ENCODE results near the gene TFAP2B.
A peak's percentile ranks its signal among the peaks of the same experiment; 100 is the strongest.

Gene TFAP2B

GRCh38 chr6:50817646-50817950 lies 1.1 kb upstream of the TFAP2B start:
- Histone ChIP-seq H3K27me3 (ENCODE audit: insufficient read depth, low read length) (peaks cover 2% of the 10 kb centered on the region), H4K8ac (ENCODE audit: low read depth, low read length) (no peak overlapping the region), H3K4me3 (ENCODE audit: low read depth, low read length) (no peak overlapping the region), H2AK5ac (ENCODE audit: low read length) (no peak overlapping the region), H3K23ac (ENCODE audit: low read length) (no peak overlapping the region), H3K27ac (ENCODE audit: low read depth, low read length) (no peak overlapping the region), H3K36me3 (ENCODE audit: control insufficient read depth in 1 of 2, insufficient read depth in 2 of 2, low read length in 2 of 2) (no peaks in the 10 kb centered on the region), H2BK120ac (ENCODE audit: insufficient read depth, low read length, poor library complexity) (peak overlapping the region; percentile 31), H4K12ac (ENCODE audit: low read depth, low read length) (no peak overlapping the region), H2BK12ac (ENCODE audit: low read length) (no peak overlapping the region), H2BK5ac (ENCODE audit: low read depth, low read length, poor library complexity) (no peak overlapping the region), H3K9ac (ENCODE audit: low read length) (no peak overlapping the region), H3K9me3 (ENCODE audit: insufficient read depth, low read depth, low read length) (no peaks in the 10 kb centered on the region), H3K4me1 (ENCODE audit: control insufficient read depth in 1 of 2, insufficient read depth in 2 of 2, low read length in 2 of 2) (peaks cover 0 to 3% of the 10 kb centered on the region in 2 experiments), H3K4ac (ENCODE audit: low read depth, low read length) (no peak overlapping the region), H3K4me2 (ENCODE audit: low read length) (no peak overlapping the region), H3K79me2 (ENCODE audit: control insufficient read depth, insufficient read depth, low read length, poor library complexity) (no peaks in the 10 kb centered on the region), H3K18ac (ENCODE audit: low read length) (no peak overlapping the region), H4K91ac (ENCODE audit: low read depth, low read length) (no peak overlapping the region), H3K14ac (ENCODE audit: low read length) (no peak overlapping the region), H2AFZ (ENCODE audit: insufficient read depth, low read length, poor library complexity) (no peak overlapping the region), H3K79me1 (ENCODE audit: low read length) (peaks cover 13% of the 10 kb centered on the region)
- DNase-seq = no peak
- WGBS (ENCODE audit: extremely low coverage, insufficient coverage, insufficient read length) = no CpG with 5 or more reads among the region's 2 CpGs

- Histone ChIP-seq H3K23ac (ENCODE audit: low read length) (no peak overlapping the region), H3K14ac (ENCODE audit: low read length) (no peak overlapping the region), H2AFZ (ENCODE audit: insufficient read depth, low read length, poor library complexity) (no peak overlapping the region), H3K4me3 (ENCODE audit: low read depth, low read length) (no peak overlapping the region), H4K91ac (ENCODE audit: low read depth, low read length) (no peak overlapping the region), H4K8ac (ENCODE audit: low read depth, low read length) (no peak overlapping the region), H3K4me1 (ENCODE audit: control insufficient read depth in 1 of 2, insufficient read depth in 2 of 2, low read length in 2 of 2) (peaks cover 0 to 3% of the 10 kb centered on the region in 2 experiments), H2BK120ac (ENCODE audit: insufficient read depth, low read length, poor library complexity) (no peak overlapping the region), H3K36me3 (ENCODE audit: control insufficient read depth in 1 of 2, insufficient read depth in 2 of 2, low read length in 2 of 2) (no peaks in the 10 kb centered on the region), H3K27me3 (ENCODE audit: insufficient read depth, low read length) (peaks cover 2% of the 10 kb centered on the region), H2BK5ac (ENCODE audit: low read depth, low read length, poor library complexity) (no peak overlapping the region), H3K27ac (ENCODE audit: low read depth, low read length) (no peak overlapping the region), H3K4ac (ENCODE audit: low read depth, low read length) (no peak overlapping the region), H3K79me2 (ENCODE audit: control insufficient read depth, insufficient read depth, low read length, poor library complexity) (no peaks in the 10 kb centered on the region), H3K18ac (ENCODE audit: low read length) (no peak overlapping the region), H4K12ac (ENCODE audit: low read depth, low read length) (no peak overlapping the region), H3K9ac (ENCODE audit: low read length) (no peak overlapping the region), H2BK12ac (ENCODE audit: low read length) (no peak overlapping the region), H3K79me1 (ENCODE audit: low read length) (peaks cover 13% of the 10 kb centered on the region), H2AK5ac (ENCODE audit: low read length) (no peak overlapping the region), H3K4me2 (ENCODE audit: low read length) (no peak overlapping the region), H3K9me3 (ENCODE audit: insufficient read depth, low read depth, low read length) (no peaks in the 10 kb centered on the region)
- DNase-seq = no peak
- no CpG with 5 or more reads among the region's 6 CpGs for WGBS (ENCODE audit: extremely low coverage, insufficient coverage, insufficient read length)
These were observed 651 bp upstream of the TFAP2B start for GRCh38 chr6:50818020-50818419.

- peak overlapping the region; percentile 33 for H3K27ac ChIP-seq (ENCODE audit: low read depth, low read length)
These were observed 814 bp downstream of the TFAP2B start for GRCh38 chr6:50819466-50819903.

GRCh38 chr6:50819904-50820868 lies 1.5 kb downstream of the TFAP2B start:
- H3K4me3 ChIP-seq (ENCODE audit: low read depth, low read length) = peak overlapping the region; percentile 68
- H3K14ac ChIP-seq (ENCODE audit: low read length) = peak overlapping the region; percentile 36
- peak overlapping the region; percentile 68 for H4K8ac ChIP-seq (ENCODE audit: low read depth, low read length)
- no CpG with 5 or more reads among the region's 58 CpGs for WGBS (ENCODE audit: extremely low coverage, insufficient coverage, insufficient read length)
- H2BK12ac ChIP-seq (ENCODE audit: low read length) = peak overlapping the region; percentile 33
- peak in 1 of 2 donors; percentile 14 for DNase-seq
- peak overlapping the region; percentile 25 for H3K18ac ChIP-seq (ENCODE audit: low read length)
- H4K91ac ChIP-seq (ENCODE audit: low read depth, low read length) = peak overlapping the region; percentile 77
- H2AK5ac ChIP-seq (ENCODE audit: low read length) = no peak overlapping the region
- H2BK120ac ChIP-seq (ENCODE audit: insufficient read depth, low read length, poor library complexity) = peak overlapping the region; percentile 52
- H3K9me3 ChIP-seq (ENCODE audit: insufficient read depth, low read depth, low read length) = no peaks in the 10 kb centered on the region
- peak overlapping the region; percentile 67 for H3K4me2 ChIP-seq (ENCODE audit: low read length)
- peak overlapping the region; percentile 56 for H2AFZ ChIP-seq (ENCODE audit: insufficient read depth, low read length, poor library complexity)
- H3K36me3 ChIP-seq (ENCODE audit: control insufficient read depth in 1 of 2, insufficient read depth in 2 of 2, low read length in 2 of 2) = no peaks in the 10 kb centered on the region
- no peak overlapping the region for H3K23ac ChIP-seq (ENCODE audit: low read length)
- peak overlapping the region; percentile 25 for H3K27ac ChIP-seq (ENCODE audit: low read depth, low read length)
- peaks cover 18% of the 10 kb centered on the region for H3K79me1 ChIP-seq (ENCODE audit: low read length)
- no peak overlapping the region for H4K12ac ChIP-seq (ENCODE audit: low read depth, low read length)
- H3K79me2 ChIP-seq (ENCODE audit: control insufficient read depth, insufficient read depth, low read length, poor library complexity) = no peaks in the 10 kb centered on the region
- peaks cover 7% of the 10 kb centered on the region for H3K27me3 ChIP-seq (ENCODE audit: insufficient read depth, low read length)
- peak overlapping the region; percentile 38 for H2BK5ac ChIP-seq (ENCODE audit: low read depth, low read length, poor library complexity)
- H3K9ac ChIP-seq (ENCODE audit: low read length) = peak overlapping the region; percentile 57
- H3K4me1 ChIP-seq (ENCODE audit: control insufficient read depth in 1 of 2, insufficient read depth in 2 of 2, low read length in 2 of 2) = peaks cover 3 to 5% of the 10 kb centered on the region in 2 experiments
- no peak overlapping the region for H3K4ac ChIP-seq (ENCODE audit: low read depth, low read length)

More at GRCh38 chr6:50819466-50819903, 814 bp downstream of the TFAP2B start:
- Histone ChIP-seq H4K12ac (ENCODE audit: low read depth, low read length) (peak overlapping the region; percentile 64), H4K8ac (ENCODE audit: low read depth, low read length) (peak overlapping the region; percentile 68), H3K9me3 (ENCODE audit: insufficient read depth, low read depth, low read length) (no peaks in the 10 kb centered on the region), H4K91ac (ENCODE audit: low read depth, low read length) (peak overlapping the region; percentile 77), H3K23ac (ENCODE audit: low read length) (no peak overlapping the region), H2AK5ac (ENCODE audit: low read length) (no peak overlapping the region), H3K36me3 (ENCODE audit: control insufficient read depth in 1 of 2, insufficient read depth in 2 of 2, low read length in 2 of 2) (no peaks in the 10 kb centered on the region), H3K4ac (ENCODE audit: low read depth, low read length) (peak overlapping the region; percentile 47), H2BK5ac (ENCODE audit: low read depth, low read length, poor library complexity) (peak overlapping the region; percentile 38), H2AFZ (ENCODE audit: insufficient read depth, low read length, poor library complexity) (peak overlapping the region; percentile 56), H3K9ac (ENCODE audit: low read length) (no peak overlapping the region), H3K79me1 (ENCODE audit: low read length) (peaks cover 18% of the 10 kb centered on the region), H3K4me3 (ENCODE audit: low read depth, low read length) (peak overlapping the region; percentile 68), H3K14ac (ENCODE audit: low read length) (peak overlapping the region; percentile 32), H3K79me2 (ENCODE audit: control insufficient read depth, insufficient read depth, low read length, poor library complexity) (no peaks in the 10 kb centered on the region), H3K27me3 (ENCODE audit: insufficient read depth, low read length) (peaks cover 7% of the 10 kb centered on the region), H2BK120ac (ENCODE audit: insufficient read depth, low read length, poor library complexity) (peak overlapping the region; percentile 52), H3K4me2 (ENCODE audit: low read length) (peak overlapping the region; percentile 67), H3K4me1 (ENCODE audit: control insufficient read depth in 1 of 2, insufficient read depth in 2 of 2, low read length in 2 of 2) (peaks cover 3 to 5% of the 10 kb centered on the region in 2 experiments), H3K18ac (ENCODE audit: low read length) (peak overlapping the region; percentile 25), H2BK12ac (ENCODE audit: low read length) (peak overlapping the region; percentile 8)
- peak in 1 of 2 donors; percentile 4 for DNase-seq
- no CpG with 5 or more reads among the region's 45 CpGs for WGBS (ENCODE audit: extremely low coverage, insufficient coverage, insufficient read length)
